GM19240 (cell line): ENCODE measurements around the gene TSPAN18.

Experiments used
- DNase-seq: peaks from one replicate; pipeline ENCODE4 v3.0.0; 2011; ENCODE audit warnings: low spot score; ENCODE audit not compliant: insufficient read length

TSPAN18 gene

GRCh38 chr11:44777209-44778194, 50.7 kb downstream of the TSPAN18 start:
- no peak for DNase-seq

GRCh38 chr11:44778195-44779100, 51.7 kb downstream of the TSPAN18 start:
- no peak for DNase-seq

GRCh38 chr11:44779736-44780520, 53.2 kb downstream of the TSPAN18 start:
- DNase-seq: no peak

GRCh38 chr11:44780940-44781631, 54.3 kb downstream of the TSPAN18 start:
- no peak for DNase-seq

GRCh38 chr11:44781655-44782054, 54.9 kb downstream of the TSPAN18 start:
- DNase-seq: no peak

- DNase-seq: no peak
Observed at GRCh38 chr11:44782478-44782877, 55.7 kb downstream of the TSPAN18 start.

GRCh38 chr11:44784436-44784760, 57.6 kb downstream of the TSPAN18 start:
- no peak for DNase-seq

GRCh38 chr11:44784851-44785250, 58.1 kb downstream of the TSPAN18 start:
- no peak for DNase-seq

- DNase-seq: no peak
Observed at GRCh38 chr11:44785856-44786607, 59.3 kb downstream of the TSPAN18 start.

- DNase-seq: no peak
Observed at GRCh38 chr11:44787070-44787469, 60.3 kb downstream of the TSPAN18 start.

- DNase-seq: no peak
Observed at GRCh38 chr11:44787981-44788380, 61.2 kb downstream of the TSPAN18 start.

GRCh38 chr11:44788536-44789261, 61.9 kb downstream of the TSPAN18 start:
- no peak for DNase-seq

GRCh38 chr11:44789496-44789895, 62.7 kb downstream of the TSPAN18 start:
- DNase-seq: no peak

- no peak for DNase-seq
Observed at GRCh38 chr11:44790211-44790610, 63.4 kb downstream of the TSPAN18 start.

- no peak for DNase-seq
Observed at GRCh38 chr11:44791316-44791925, 64.7 kb downstream of the TSPAN18 start.

- no peak for DNase-seq
Observed at GRCh38 chr11:44792171-44792570, 65.4 kb downstream of the TSPAN18 start.

- DNase-seq: no peak
Observed at GRCh38 chr11:44793350-44794090, 66.8 kb downstream of the TSPAN18 start.
